WERI-Rb-1 (cell line): ENCODE results near the gene BRF1.

Experiments
- DNase-seq: peaks from one replicate; pipeline ENCODE4 v3.0.0-alpha.2; 2020
- H3K27ac ChIP-seq: fragments of 250-450 bp; sonication (Bioruptor Pico); 2 replicates; pipeline ENCODE4 v1.5.1; 2020; ENCODE audit warnings: mild to moderate bottlenecking, moderate library complexity
- H3K27me3 ChIP-seq: fragments of 250-450 bp; sonication (Bioruptor Pico); 2 replicates; pipeline ENCODE4 v1.5.1; 2021; ENCODE audit warnings: mild to moderate bottlenecking, low read depth, moderate library complexity; ENCODE audit not compliant: insufficient read depth, severe bottlenecking
- H3K36me3 ChIP-seq: fragments of 250-450 bp; sonication (Bioruptor Pico); 2 replicates; pipeline ENCODE4 v1.5.1; 2020; ENCODE audit warnings: mild to moderate bottlenecking, moderate library complexity
- H3K4me3 ChIP-seq: 2 replicates; pipeline ENCODE4 v1.5.1; 2011; ENCODE audit warnings: low read depth, mild to moderate bottlenecking, control low read depth, low read length
- H3K9me3 ChIP-seq: fragments of 250-450 bp; sonication (Bioruptor Pico); 2 replicates; pipeline ENCODE4 v1.5.1; 2021; ENCODE audit warnings: mild to moderate bottlenecking, moderate library complexity; ENCODE audit not compliant: severe bottlenecking
- CTCF ChIP-seq: IDR thresholded peaks from 2 replicates; pipeline ENCODE4 v1.5.1; 2011; ENCODE audit warnings: low read depth, mild to moderate bottlenecking, control low read depth, inconsistent platforms, low read length

The BRF1 gene

DNA sequence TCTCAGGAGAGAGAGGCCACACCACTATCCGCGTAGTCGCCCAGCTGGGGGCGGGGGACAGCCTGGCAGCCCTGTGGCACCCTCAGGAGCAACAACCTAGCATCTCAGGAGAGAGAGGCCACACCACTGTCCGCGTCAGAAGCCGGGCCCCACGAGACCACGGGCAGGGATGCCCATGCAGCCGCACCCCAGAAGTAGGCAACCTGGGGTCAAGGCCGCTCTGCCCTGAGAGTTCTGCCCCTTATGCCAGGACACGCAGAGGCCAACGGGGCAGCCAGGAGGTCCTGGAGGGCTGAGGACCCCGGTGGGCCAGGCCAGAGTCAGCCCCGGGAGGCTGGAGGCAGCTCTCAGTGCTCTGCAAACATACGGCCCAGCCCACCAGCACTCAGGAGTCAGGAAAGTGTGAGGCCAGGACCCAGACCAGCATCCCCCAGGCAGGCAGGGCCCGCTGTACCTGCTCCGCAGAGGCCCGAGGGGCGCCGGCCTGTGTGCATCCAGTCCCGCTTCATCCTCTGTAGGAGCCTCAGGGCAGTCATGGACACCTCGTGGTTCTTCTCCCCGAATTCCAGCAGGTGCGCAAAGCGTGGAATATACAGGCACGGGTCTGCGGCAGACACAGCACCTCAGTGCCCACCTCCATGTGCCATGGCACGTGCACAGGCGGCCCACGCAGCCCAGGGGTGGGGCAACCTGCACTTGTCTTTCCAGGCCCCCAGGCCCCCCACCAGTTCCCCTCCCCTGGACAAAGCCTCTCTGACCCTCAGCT is 59.8 kb downstream of the BRF1 start:
- H3K4me3 ChIP-seq = no peak overlapping the region
- TF ChIP-seq CTCF = no peak
- no peak overlapping the region for H3K27ac ChIP-seq
- no peaks in the 10 kb centered on the region for H3K9me3 ChIP-seq
- H3K27me3 ChIP-seq = no peaks in the 10 kb centered on the region
- DNase-seq = no peak
- peaks cover 12% of the 10 kb centered on the region for H3K36me3 ChIP-seq

- TF ChIP-seq CTCF = no peak
- Histone ChIP-seq H3K27ac (no peak overlapping the region), H3K36me3 (peaks cover 23% of the 10 kb centered on the region), H3K9me3 (no peaks in the 10 kb centered on the region), H3K27me3 (no peaks in the 10 kb centered on the region), H3K4me3 (no peak overlapping the region)
- no peak for DNase-seq
Observed at GRCh38 chr14:105229099-105229655, 71.6 kb downstream of the BRF1 start.

DNA sequence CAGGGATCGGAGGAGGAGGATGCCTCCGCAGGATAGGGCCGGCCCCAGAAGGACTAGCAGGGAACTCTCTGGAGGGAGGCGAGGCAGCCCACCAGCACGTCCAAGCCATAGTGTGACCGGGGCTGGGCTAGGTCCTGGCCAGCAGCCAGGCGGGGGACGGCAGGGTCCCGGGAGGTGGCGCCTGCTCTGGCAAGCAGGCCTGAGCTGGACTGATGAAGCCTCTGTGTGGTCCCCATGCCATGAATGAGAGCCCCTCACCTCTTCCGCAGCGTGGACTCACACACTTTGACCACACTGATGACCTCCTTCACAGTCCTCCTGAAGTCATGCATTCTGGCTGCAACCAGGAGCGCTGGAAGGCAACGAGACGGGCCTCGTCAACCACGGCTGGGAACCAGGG is 72.2 kb downstream of the BRF1 start:
- no peak for TF ChIP-seq CTCF
- no peaks in the 10 kb centered on the region for H3K9me3 ChIP-seq
- H3K36me3 ChIP-seq = peaks cover 28% of the 10 kb centered on the region
- no peak for DNase-seq
- H3K4me3 ChIP-seq = no peak overlapping the region
- no peak overlapping the region for H3K27ac ChIP-seq
- H3K27me3 ChIP-seq = no peaks in the 10 kb centered on the region

DNA sequence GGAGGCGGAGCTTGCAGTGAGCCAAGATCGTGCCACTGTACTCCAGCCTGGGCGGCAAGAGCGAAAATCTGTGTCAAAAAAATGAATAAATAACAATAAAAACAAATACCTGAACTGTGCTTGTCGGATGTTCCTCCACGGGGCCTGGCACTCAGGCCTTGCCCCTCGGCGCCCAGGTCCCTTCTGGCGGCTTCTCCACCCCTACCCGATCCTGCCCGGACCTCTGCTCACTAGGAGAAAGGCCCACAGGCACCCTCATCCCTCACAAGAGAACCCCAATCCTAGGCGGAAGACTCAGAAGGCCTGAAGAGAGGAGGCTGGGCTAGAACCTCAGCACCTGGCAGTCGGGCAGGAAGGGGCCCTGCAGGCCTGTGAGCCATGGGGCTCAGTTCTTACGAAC is 73.5 kb downstream of the BRF1 start:
- H3K27ac ChIP-seq = no peak overlapping the region

DNA sequence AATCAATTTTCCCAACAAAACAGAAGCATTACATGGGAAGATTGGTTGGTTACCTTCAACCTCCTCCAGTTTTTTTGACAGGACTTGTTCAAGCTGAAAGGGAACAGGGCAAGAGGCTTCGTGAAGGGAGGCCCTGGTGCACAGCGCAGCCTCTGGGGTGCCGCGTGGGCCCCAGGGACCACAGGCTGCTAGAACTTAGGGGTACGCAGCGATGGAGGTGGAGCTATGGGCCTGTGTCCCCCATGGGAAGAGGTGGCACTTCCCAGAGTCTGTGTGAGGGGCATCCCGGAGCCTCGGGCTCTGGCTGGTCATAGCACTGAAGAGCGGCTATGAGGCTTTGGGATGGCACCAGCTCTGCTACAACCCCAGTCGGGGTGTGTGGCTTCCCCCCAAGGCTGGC is 74.6 kb downstream of the BRF1 start:
- DNase-seq = no peak
- no peaks in the 10 kb centered on the region for H3K9me3 ChIP-seq
- H3K27ac ChIP-seq = no peak overlapping the region
- no peak for TF ChIP-seq CTCF
- H3K36me3 ChIP-seq = peaks cover 39% of the 10 kb centered on the region
- no peak overlapping the region for H3K4me3 ChIP-seq
- H3K27me3 ChIP-seq = no peaks in the 10 kb centered on the region

More for the DNA sequence above, 73.5 kb downstream of the BRF1 start:
- TF ChIP-seq CTCF = no peak
- Histone ChIP-seq H3K27me3 (no peaks in the 10 kb centered on the region), H3K4me3 (no peak overlapping the region), H3K36me3 (peaks cover 34% of the 10 kb centered on the region), H3K9me3 (no peaks in the 10 kb centered on the region)
- no peak for DNase-seq
